Caco-2 (cell line): ENCODE data around the gene PRKG2. TPM values are rescaled to one million over a fixed set of nuclear protein-coding genes. Genes with fewer than 3 reads are reported as not detected.
A peak's percentile ranks its signal among the peaks of the same experiment; 100 is the strongest.

Source experiments
- Bru-seq: library from RNA; stranded (reverse); fragments of 400-500 nt; gene quantifications from one replicate; lab custom pipeline; 2021; lab: Mats Ljungman, UMichigan
- BruChase-seq, 2 experiments: library from RNA; stranded (reverse); fragments of 400-500 nt; gene quantifications; one replicate each; lab custom pipeline; 2021; lab: Mats Ljungman, UMichigan
- BruUV-seq: library from RNA; stranded (reverse); fragments of 400-500 nt; replicated peaks from 2 replicates; lab custom pipeline; 2021; lab: Mats Ljungman, UMichigan
- CTCF ChIA-PET: fragments of 300-600 bp; sonication (Branson Sonifier 250); formaldehyde crosslinking; loops from one replicate; lab custom pipeline; 2022; ENCODE audit warnings: antibody characterized with exemption; lab: Charles Lee
- POLR2A ChIA-PET: fragments of 300-600 bp; sonication (Branson Sonifier 250); formaldehyde crosslinking; loops from one replicate; lab custom pipeline; 2022; ENCODE audit warnings: antibody characterized with exemption; lab: Charles Lee
- DNase-seq, 2 experiments: peaks; one replicate each; pipeline versions ENCODE4 v3.0.0 to v3.0.0-alpha.2; 2020 to 2022
- H3K27me3 ChIP-seq: replicated peaks from 2 replicates; pipeline ENCODE4 v1.6.0; 2011; ENCODE audit warnings: low read length; ENCODE audit not compliant: control insufficient read depth, insufficient read depth
- H3K36me3 ChIP-seq: 2 replicates; pipeline ENCODE4 v1.5.1; 2011; ENCODE audit warnings: low read length; ENCODE audit not compliant: control insufficient read depth, insufficient read depth
- H3K4me1 ChIP-seq: fragments of 250-450 bp; sonication (Bioruptor Pico); 2 replicates; pipeline ENCODE4 v1.5.1; 2020; ENCODE audit warnings: mild to moderate bottlenecking
- H3K4me3 ChIP-seq: 2 replicates; pipeline ENCODE4 v1.5.1; 2011; ENCODE audit warnings: low read depth, mild to moderate bottlenecking, control low read depth, low read length
- H3K9me3 ChIP-seq: fragments of 250-450 bp; sonication (Bioruptor Pico); 2 replicates; pipeline ENCODE4 v1.5.1; 2020; ENCODE audit warnings: mild to moderate bottlenecking, moderate library complexity
- H3K27ac Mint-ChIP-seq: one replicate; pipeline ENCODE4 v1.8.0; 2022; ENCODE audit warnings: mixed read lengths; ENCODE audit not compliant: unreplicated experiment
- H3K27me3 Mint-ChIP-seq: one replicate; pipeline ENCODE4 v1.8.0; 2022; ENCODE audit warnings: mixed read lengths; ENCODE audit not compliant: insufficient read depth, unreplicated experiment
- H3K36me3 Mint-ChIP-seq: one replicate; pipeline ENCODE4 v1.8.0; 2022; ENCODE audit warnings: mild to moderate bottlenecking, mixed read lengths; ENCODE audit not compliant: insufficient read depth, unreplicated experiment
- H3K4me1 Mint-ChIP-seq: one replicate; pipeline ENCODE4 v1.8.0; 2022; ENCODE audit warnings: low read depth, mixed read lengths; ENCODE audit not compliant: unreplicated experiment
- H3K4me3 Mint-ChIP-seq: one replicate; pipeline ENCODE4 v1.8.0; 2022; ENCODE audit warnings: mild to moderate bottlenecking, moderate library complexity, mixed read lengths; ENCODE audit not compliant: unreplicated experiment
- H3K9me3 Mint-ChIP-seq: one replicate; pipeline ENCODE4 v1.8.0; 2022; ENCODE audit warnings: mixed read lengths; ENCODE audit not compliant: unreplicated experiment
- CTCF ChIP-seq, 2 experiments: fragments of 200-600 bp in 1 of 2; IDR thresholded peaks; 1 replicate in 1 of 2; 2 replicates in 1 of 2; pipeline versions ENCODE4 v1.5.1 to v1.8.0; 2011 to 2022; ENCODE audit warnings: antibody characterized with exemption in 1 of 2, control low read depth in 1 of 2, inconsistent platforms in 1 of 2, low read depth in 1 of 2, low read length in 1 of 2, mild to moderate bottlenecking in 1 of 2, moderate library complexity in 1 of 2; ENCODE audit not compliant: insufficient read depth in 1 of 2, severe bottlenecking in 1 of 2, unreplicated experiment in 1 of 2
- intact Hi-C: fragments of 100-400 bp; cut with micrococcal nuclease; formaldehyde crosslinking; loops from one replicate; pipeline ENCODE4 v1.10.0; 2022; ENCODE audit not compliant: unreplicated experiment
- long read RNA-seq: library from polyadenylated mRNA; stranded (forward); transcript quantifications from one replicate; pipeline ENCODE4 v2.0.0, GENCODE V29; 2022
- total RNA-seq: library from RNA; stranded (reverse); gene quantifications from 2 replicates; pipeline ENCODE4 v1.2.3, GENCODE V29; 2022

Gene PRKG2, protein sequence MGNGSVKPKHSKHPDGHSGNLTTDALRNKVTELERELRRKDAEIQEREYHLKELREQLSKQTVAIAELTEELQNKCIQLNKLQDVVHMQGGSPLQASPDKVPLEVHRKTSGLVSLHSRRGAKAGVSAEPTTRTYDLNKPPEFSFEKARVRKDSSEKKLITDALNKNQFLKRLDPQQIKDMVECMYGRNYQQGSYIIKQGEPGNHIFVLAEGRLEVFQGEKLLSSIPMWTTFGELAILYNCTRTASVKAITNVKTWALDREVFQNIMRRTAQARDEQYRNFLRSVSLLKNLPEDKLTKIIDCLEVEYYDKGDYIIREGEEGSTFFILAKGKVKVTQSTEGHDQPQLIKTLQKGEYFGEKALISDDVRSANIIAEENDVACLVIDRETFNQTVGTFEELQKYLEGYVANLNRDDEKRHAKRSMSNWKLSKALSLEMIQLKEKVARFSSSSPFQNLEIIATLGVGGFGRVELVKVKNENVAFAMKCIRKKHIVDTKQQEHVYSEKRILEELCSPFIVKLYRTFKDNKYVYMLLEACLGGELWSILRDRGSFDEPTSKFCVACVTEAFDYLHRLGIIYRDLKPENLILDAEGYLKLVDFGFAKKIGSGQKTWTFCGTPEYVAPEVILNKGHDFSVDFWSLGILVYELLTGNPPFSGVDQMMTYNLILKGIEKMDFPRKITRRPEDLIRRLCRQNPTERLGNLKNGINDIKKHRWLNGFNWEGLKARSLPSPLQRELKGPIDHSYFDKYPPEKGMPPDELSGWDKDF
- total RNA-seq (3.2 and 5.6 TPM in 2 replicates), Bru-seq, nascent RNA (percentile 50 among the genes with signal in this experiment), BruChase-seq, experiment 1, labeled RNA remaining after a 2-hour chase (percentile 42 among the genes with signal in this experiment), BruChase-seq, experiment 2, labeled RNA remaining after a 6-hour chase (percentile 43 among the genes with signal in this experiment)
- long read RNA-seq, partial matches to known transcripts, result 0 of 1 reads
- long read RNA-seq, other reads (novel, unspliced or antisense), result 1 of 1 reads

DNA sequence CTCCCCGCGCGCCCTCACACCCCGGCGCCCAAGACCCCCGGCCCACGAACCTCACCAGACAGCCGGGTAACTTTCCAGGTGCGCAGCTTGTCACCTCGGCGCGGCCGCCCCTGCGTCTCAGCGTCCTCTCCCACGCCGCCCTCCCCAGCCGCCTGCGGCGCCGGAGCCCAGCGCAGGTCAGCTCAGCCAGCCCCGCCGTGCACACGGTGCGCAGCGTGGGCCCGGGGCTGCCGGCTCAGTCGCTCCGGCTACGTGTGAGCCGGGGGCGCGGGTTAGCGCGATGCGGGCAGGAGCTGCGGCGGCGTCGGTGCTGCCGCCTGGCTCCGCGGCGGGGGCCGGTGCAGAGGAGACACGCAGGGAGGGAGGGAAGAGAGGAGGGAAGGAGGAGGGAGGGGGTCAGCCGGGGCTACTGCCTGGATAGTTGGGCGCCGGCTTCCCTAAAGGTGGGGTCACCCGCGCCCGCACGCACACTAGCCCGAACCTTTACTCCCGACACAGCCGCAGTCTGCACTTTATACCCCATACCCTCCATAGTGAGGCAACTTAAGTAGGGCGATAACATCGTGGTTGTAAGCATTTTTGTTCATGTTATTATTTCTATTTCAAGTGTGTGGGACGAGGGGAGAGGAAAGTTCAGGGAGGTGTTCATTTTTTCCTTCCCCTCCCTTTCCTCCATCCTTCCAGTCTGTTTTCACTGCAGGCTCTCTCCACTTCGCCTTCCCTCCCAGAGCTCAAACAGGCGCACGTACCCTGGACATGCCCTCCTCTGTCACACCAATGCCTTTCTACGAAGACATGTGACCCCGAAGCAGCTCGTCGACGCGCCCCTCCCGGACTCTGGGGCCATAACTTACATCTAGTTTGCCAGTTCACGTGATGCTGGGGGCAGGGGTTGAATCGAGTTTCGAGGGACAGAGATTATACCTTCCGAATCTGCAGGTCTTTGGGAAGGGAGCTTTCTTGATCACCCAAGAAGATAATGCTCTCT lies at the start of gene PRKG2:
TSS of gene PRKG2 (minus strand) at position 342 of the 988 bp plus-strand sequence. CDS start 10,175 bp downstream, outside the sequence.
- no TSS peak for BruUV-seq
- Mint-ChIP-seq H3K36me3 (no peaks in the 10 kb centered on the region), H3K27me3 (no peaks in the 10 kb centered on the region), H3K27ac (no peak within 1 kb of the TSS), H3K4me1 (no peaks in the 10 kb centered on the region), H3K9me3 (peaks cover 13% of the 10 kb centered on the region), H3K4me3 (no peak within 1 kb of the TSS)
- intact Hi-C loops, result no loop called here
- CTCF ChIA-PET, result no interaction called here
- no peak for DNase-seq
- no peak within 1 kb of the TSS for H3K4me3 ChIP-seq
- H3K27me3 ChIP-seq, result no peaks in the 10 kb centered on the region
- POLR2A ChIA-PET, result no interaction called here
- H3K4me1 ChIP-seq, result no peaks in the 10 kb centered on the region
- TF ChIP-seq CTCF (IDR thresholded peaks at IDR 0.05; ENCODE audit: insufficient read depth in 1 of 2, low read depth in 1 of 2, low read length in 1 of 2, severe bottlenecking in 1 of 2, unreplicated experiment in 1 of 2), result no peak
- H3K9me3 ChIP-seq, result no peaks in the 10 kb centered on the region
- no peaks in the 10 kb centered on the region for H3K36me3 ChIP-seq

DNA sequence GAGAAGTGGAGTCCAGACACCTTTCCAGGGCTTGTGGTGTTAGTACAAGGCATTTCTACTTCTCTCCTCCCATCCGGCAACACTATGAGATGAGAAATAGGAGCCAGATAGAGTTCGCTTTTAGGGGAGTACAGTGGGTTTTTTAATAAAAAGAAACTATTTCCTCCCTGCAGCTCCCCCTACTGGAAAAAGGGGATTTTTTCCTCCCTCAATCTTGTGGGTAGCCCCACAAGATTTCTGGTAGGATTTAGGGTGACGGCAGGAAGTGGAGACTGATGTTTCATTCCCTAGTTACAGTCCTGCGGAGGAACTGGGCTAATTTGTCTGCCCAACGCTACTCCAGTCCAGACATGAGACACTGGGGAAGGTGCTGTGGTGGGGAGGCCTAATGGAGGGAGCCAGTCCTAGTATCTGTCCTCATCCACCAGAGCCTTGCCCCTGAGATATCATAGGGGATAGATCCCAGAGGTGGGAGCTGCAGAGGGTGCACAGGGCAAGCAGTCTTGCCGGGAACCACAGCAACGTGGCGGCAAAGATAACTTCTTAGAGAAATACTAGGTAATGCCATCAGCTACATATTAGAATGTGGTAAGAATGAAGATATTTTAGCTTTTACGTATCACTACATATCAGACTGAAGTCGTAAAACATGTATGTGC lies 45.5 kb upstream of the PRKG2 start:
- H3K4me1 Mint-ChIP-seq, result peaks cover 19% of the 10 kb centered on the region
- DNase-seq, result no peak
- Histone ChIP-seq H3K9me3 (no peaks in the 10 kb centered on the region; the same call in 1 of the 2 replicates), H3K36me3 (no peaks in the 10 kb centered on the region), H3K4me1 (peaks cover 32% of the 10 kb centered on the region), H3K27me3 (no peaks in the 10 kb centered on the region), H3K4me3 (no peak overlapping the region)
- peak; percentile 2 to 20 for TF ChIP-seq CTCF (IDR thresholded peaks at IDR 0.05; ENCODE audit: insufficient read depth in 1 of 2, low read depth in 1 of 2, low read length in 1 of 2, severe bottlenecking in 1 of 2, unreplicated experiment in 1 of 2)
- peaks cover 10% of the 10 kb centered on the region for H3K36me3 Mint-ChIP-seq
- no TSS peak for BruUV-seq
- CTCF ChIA-PET, result no interaction called here
- H3K27me3 Mint-ChIP-seq, result no peaks in the 10 kb centered on the region
- POLR2A ChIA-PET, result no interaction called here
- H3K4me3 Mint-ChIP-seq, result no peak overlapping the region
- H3K9me3 Mint-ChIP-seq, result peaks cover 42% of the 10 kb centered on the region
- intact Hi-C loops, result no loop called here
- H3K27ac Mint-ChIP-seq, result no peak overlapping the region
